Measurements from ENCODE around the gene GRIK4. TPM values are rescaled to one million over a fixed set of nuclear protein-coding genes. Genes with fewer than 3 reads are reported as not detected.

The GRIK4 gene
- total RNA-seq, 2 experiments from 2014 or later: not detected

GRCh38 chr11:120666121-120666639 lies 154.6 kb downstream of the GRIK4 start:
- no peak for TF ChIP-seq CTCF (IDR thresholded peaks at IDR 0.05)
- Histone ChIP-seq H3K4me1 (ENCODE audit: insufficient read depth, low read length) (no peaks in the 10 kb centered on the region), H3K27me3 (ENCODE audit: control insufficient read depth in 1 of 2, insufficient read depth in 2 of 2, low read length in 2 of 2) (peaks cover 0 to 6% of the 10 kb centered on the region in 2 experiments), H3K9me3 (ENCODE audit: control insufficient read depth in 1 of 2, insufficient read depth in 1 of 2, low read length in 2 of 2) (peaks cover 0 to 5% of the 10 kb centered on the region in 2 experiments), H3K27ac (ENCODE audit: low read depth in 1 of 2, low read length in 2 of 2) (no peak overlapping the region), H3K4me3 (ENCODE audit: low read length) (no peak overlapping the region), H3K36me3 (ENCODE audit: insufficient read depth, low read length) (no peaks in the 10 kb centered on the region)
- DNase-seq (no peak), ATAC-seq (ENCODE audit: poor library complexity) (no peak)
- Mint-ChIP-seq H3K36me3 (ENCODE audit: low read depth) (no peaks in the 10 kb centered on the region), H3K4me3 (no peak overlapping the region), H3K9me3 (no peaks in the 10 kb centered on the region), H3K27ac (no peak overlapping the region), H3K27me3 (peaks cover 34% of the 10 kb centered on the region), H3K4me1 (ENCODE audit: low read depth) (no peaks in the 10 kb centered on the region)
- ChIA-PET POLR2A (no interaction called here), CTCF (no interaction called here)
- intact Hi-C loops (cut with DNase I, micrococcal nuclease): no loop called here

- ATAC-seq (ENCODE audit: poor library complexity): no peak
- no peak overlapping the region for H3K4me3 Mint-ChIP-seq
- H3K9me3 Mint-ChIP-seq: no peaks in the 10 kb centered on the region
- Histone ChIP-seq H3K4me1 (ENCODE audit: insufficient read depth, low read length) (no peaks in the 10 kb centered on the region), H3K36me3 (ENCODE audit: insufficient read depth, low read length) (no peaks in the 10 kb centered on the region), H3K4me3 (ENCODE audit: low read length) (no peak overlapping the region), H3K27me3 (ENCODE audit: control insufficient read depth in 1 of 2, insufficient read depth in 2 of 2, low read length in 2 of 2) (peaks cover 0 to 6% of the 10 kb centered on the region in 2 experiments), H3K27ac (ENCODE audit: low read depth in 1 of 2, low read length in 2 of 2) (no peak overlapping the region), H3K9me3 (ENCODE audit: control insufficient read depth in 1 of 2, insufficient read depth in 1 of 2, low read length in 2 of 2) (peaks cover 0 to 5% of the 10 kb centered on the region in 2 experiments)
- H3K27me3 Mint-ChIP-seq: peaks cover 27% of the 10 kb centered on the region
- ChIA-PET POLR2A (no interaction called here), CTCF (no interaction called here)
- intact Hi-C loops (cut with DNase I, micrococcal nuclease): no loop called here
- DNase-seq: no peak
- H3K27ac Mint-ChIP-seq: no peak overlapping the region
- H3K4me1 Mint-ChIP-seq (ENCODE audit: low read depth): no peaks in the 10 kb centered on the region
- H3K36me3 Mint-ChIP-seq (ENCODE audit: low read depth): no peaks in the 10 kb centered on the region
- TF ChIP-seq CTCF (IDR thresholded peaks at IDR 0.05): no peak
These were observed 155.7 kb downstream of the GRIK4 start for GRCh38 chr11:120667281-120667680.

- H3K9me3 Mint-ChIP-seq: no peaks in the 10 kb centered on the region
- DNase-seq (no peak), ATAC-seq (ENCODE audit: poor library complexity) (no peak)
- Histone ChIP-seq H3K9me3 (ENCODE audit: control insufficient read depth in 1 of 2, insufficient read depth in 1 of 2, low read length in 2 of 2) (peaks cover 0 to 5% of the 10 kb centered on the region in 2 experiments), H3K27me3 (ENCODE audit: control insufficient read depth in 1 of 2, insufficient read depth in 2 of 2, low read length in 2 of 2) (peaks cover 0 to 6% of the 10 kb centered on the region in 2 experiments), H3K36me3 (ENCODE audit: insufficient read depth, low read length) (no peaks in the 10 kb centered on the region), H3K4me1 (ENCODE audit: insufficient read depth, low read length) (no peaks in the 10 kb centered on the region), H3K27ac (ENCODE audit: low read depth in 1 of 2, low read length in 2 of 2) (no peak overlapping the region), H3K4me3 (ENCODE audit: low read length) (no peak overlapping the region)
- H3K27ac Mint-ChIP-seq: no peak overlapping the region
- intact Hi-C loops (cut with DNase I, micrococcal nuclease): no loop called here
- no peak overlapping the region for H3K4me3 Mint-ChIP-seq
- peaks cover 30% of the 10 kb centered on the region for H3K27me3 Mint-ChIP-seq
- CTCF ChIA-PET: no interaction called here
- POLR2A ChIA-PET: no interaction called here
- TF ChIP-seq CTCF (IDR thresholded peaks at IDR 0.05): no peak
- no peaks in the 10 kb centered on the region for H3K36me3 Mint-ChIP-seq (ENCODE audit: low read depth)
- H3K4me1 Mint-ChIP-seq (ENCODE audit: low read depth): no peaks in the 10 kb centered on the region
These were observed 156.4 kb downstream of the GRIK4 start for GRCh38 chr11:120667934-120668333.

All from CD4-positive, alpha-beta T cell (primary cell).